Thyroid gland (tissue), 4 donors: Measurements from ENCODE around the gene NKAIN4. TPM values are rescaled to one million over a fixed set of nuclear protein-coding genes. Genes with fewer than 3 reads are reported as not detected.

Experiments
- DNase-seq, 2 donors: peaks; one replicate each; pipeline ENCODE4 v3.0.0-alpha.2; 2019
- H3K27ac ChIP-seq, 3 donors: fragments of 200-600 bp; sonication (generic); 1 replicate in 2 of 3; 2 replicates in 1 of 3; pipeline ENCODE4 v1.5.1; 2016 to 2019; ENCODE audit warnings: mild to moderate bottlenecking in 1 of 3, moderate library complexity in 1 of 3
- H3K27me3 ChIP-seq: fragments of 200-600 bp; sonication (generic); one replicate; pipeline ENCODE4 v1.5.1; 2019
- H3K36me3 ChIP-seq, 2 donors: fragments of 200-600 bp; sonication (generic); one replicate each; pipeline ENCODE4 v1.5.1; 2016 to 2019
- H3K4me1 ChIP-seq, 2 donors: fragments of 200-600 bp; sonication (generic); one replicate each; pipeline ENCODE4 v1.5.1; 2017 to 2019
- H3K4me3 ChIP-seq, 3 donors: fragments of 200-600 bp; sonication (generic); replicated peaks in 1 of 3; 1 replicate in 2 of 3; 2 replicates in 1 of 3; pipeline ENCODE4 v1.5.1; 2016; ENCODE audit warnings: mild to moderate bottlenecking in 1 of 3
- H3K9me3 ChIP-seq: fragments of 200-600 bp; sonication (generic); one replicate; pipeline ENCODE4 v1.5.1; 2017
- CTCF ChIP-seq, 6 experiments: fragments of 200-600 bp in 3 of 6; fragments of 450-650 bp in 3 of 6; sonication (generic) in 3 of 6; IDR thresholded peaks; one replicate each; pipeline ENCODE4 v1.5.1; 2016 to 2019; ENCODE audit warnings: antibody characterized with exemption in 6 of 6, mild to moderate bottlenecking in 2 of 6, inconsistent platforms in 1 of 6, moderate library complexity in 1 of 6
- POLR2A ChIP-seq, 2 donors: fragments of 450-650 bp; IDR thresholded peaks; one replicate each; pipeline ENCODE4 v1.6.1; 2017; ENCODE audit warnings: antibody characterized with exemption in 2 of 2, mild to moderate bottlenecking in 2 of 2, moderate library complexity in 1 of 2
- WGBS, 2 donors: methylation state at CpG; one replicate each; pipeline ENCODE4 v1.1.5; 2017; 5-methylcytosine and 5-hydroxymethylcytosine counted together
- intact Hi-C: fragments of 100-400 bp; cut with DNase I; formaldehyde crosslinking; loops from one replicate; pipeline ENCODE4 v1.15.1; 2023
- total RNA-seq, 4 donors: library from RNA; depleted of rRNA; stranded (reverse); fragments of >200 nt; gene quantifications; one replicate each; pipeline ENCODE4 v1.2.3, GENCODE V29; 2016

The NKAIN4 gene
- total RNA-seq, 4 donors from 2014 or later = 0.45 to 5.5 (median 0.67) TPM; not detected in 1

GRCh38 chr20:63284981-63285524 is 30.8 kb upstream of the NKAIN4 start:
- no peaks in the 10 kb centered on the region for H3K9me3 ChIP-seq
- no peaks in the 10 kb centered on the region for H3K27me3 ChIP-seq
- peak overlapping the region in 1 of 3 donors; percentile 17 for H3K27ac ChIP-seq
- H3K36me3 ChIP-seq = peaks cover 33 to 59% of the 10 kb centered on the region in 2 donors
- WGBS, 2 donors = 84 to 90% methylated on average over 10 to 13 of the region's 13 CpGs
- TF ChIP-seq POLR2A (IDR thresholded peaks at IDR 0.05) (no peak), CTCF (IDR thresholded peaks at IDR 0.05) (no peak)
- H3K4me1 ChIP-seq = no peaks in the 10 kb centered on the region
- no peak for DNase-seq
- H3K4me3 ChIP-seq = no peak overlapping the region
- intact Hi-C loops = no loop called here

- intact Hi-C loops = no loop called here
- 88 to 93% methylated on average over 15 to 24 of the region's 25 CpGs for WGBS, 2 donors
- Histone ChIP-seq H3K27me3 (no peaks in the 10 kb centered on the region), H3K27ac (peak overlapping the region in 1 of 3 donors; percentile 17), H3K4me1 (no peaks in the 10 kb centered on the region), H3K4me3 (no peak overlapping the region), H3K36me3 (peaks cover 38 to 64% of the 10 kb centered on the region in 2 donors), H3K9me3 (no peaks in the 10 kb centered on the region)
- peak in 1 of 2 donors; percentile 39 for DNase-seq
- no peak for TF ChIP-seq CTCF (IDR thresholded peaks at IDR 0.05)
- no peak for TF ChIP-seq POLR2A (IDR thresholded peaks at IDR 0.05)
Observed at GRCh38 chr20:63284544-63284949, 30.3 kb upstream of the NKAIN4 start.

DNA sequence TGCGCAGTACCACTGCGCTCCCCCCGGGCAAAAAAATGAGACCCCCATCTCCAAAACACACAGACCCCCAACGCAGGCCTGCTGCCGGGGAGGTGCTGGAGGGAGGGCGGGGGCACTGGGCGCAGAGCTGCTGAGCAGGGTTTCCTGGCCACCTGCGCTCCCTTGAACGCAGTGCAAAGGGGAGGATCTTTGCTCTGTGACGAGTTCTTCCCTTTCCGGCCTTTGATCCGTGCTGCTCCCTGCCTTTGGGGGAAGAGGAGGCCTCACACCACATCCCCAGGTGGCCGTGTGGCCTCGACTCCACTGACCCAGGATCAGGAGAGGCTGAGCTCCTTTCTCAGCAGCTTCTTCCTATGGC is 29.8 kb upstream of the NKAIN4 start:
- intact Hi-C loops = no loop called here
- Histone ChIP-seq H3K27ac (no peak overlapping the region), H3K4me3 (no peak overlapping the region), H3K9me3 (no peaks in the 10 kb centered on the region), H3K36me3 (peaks cover 43 to 69% of the 10 kb centered on the region in 2 donors), H3K4me1 (no peaks in the 10 kb centered on the region), H3K27me3 (no peaks in the 10 kb centered on the region)
- 84 to 87% methylated on average over 12 to 14 of the region's 14 CpGs for WGBS, 2 donors
- no peak for TF ChIP-seq POLR2A (IDR thresholded peaks at IDR 0.05)
- no peak for TF ChIP-seq CTCF (IDR thresholded peaks at IDR 0.05)
- DNase-seq = no peak

DNA sequence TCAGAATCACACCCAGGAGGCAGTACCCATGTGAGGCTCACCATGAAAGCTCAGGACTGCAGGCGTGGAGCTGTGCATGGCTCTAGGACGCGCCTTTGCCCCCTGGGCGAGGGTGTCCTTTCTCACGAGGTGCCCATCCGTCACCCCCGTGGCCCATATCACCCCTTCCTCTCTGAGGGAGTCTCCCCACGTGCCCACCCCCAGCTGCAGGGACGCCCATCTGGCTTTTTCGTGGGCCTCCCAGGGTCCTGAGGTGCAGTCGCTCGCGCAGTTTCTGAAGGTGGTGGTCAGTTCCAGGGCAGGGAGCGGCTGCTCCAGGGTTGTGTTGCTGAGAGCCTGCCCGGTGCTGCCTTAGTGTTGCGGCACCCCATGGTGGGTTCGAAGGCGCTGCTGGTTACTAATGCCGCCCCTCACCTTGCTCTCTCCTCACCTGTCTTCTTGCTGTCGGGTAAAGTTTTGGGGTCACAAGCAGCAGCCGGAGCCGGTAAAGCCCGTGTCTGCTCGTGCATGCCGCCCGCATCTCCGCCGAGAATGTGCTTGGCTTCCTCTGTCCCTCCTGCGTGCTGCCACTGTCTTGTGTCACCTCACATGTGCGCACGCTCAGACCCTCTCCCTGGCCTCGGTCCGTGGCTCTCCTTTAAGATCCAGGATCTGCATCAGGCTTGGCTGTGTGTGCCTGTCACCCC is 29.3 kb upstream of the NKAIN4 start:
- 90 to 95% methylated on average over 22 to 33 of the region's 33 CpGs for WGBS, 2 donors
- H3K9me3 ChIP-seq = no peaks in the 10 kb centered on the region
- intact Hi-C loops = no loop called here
- no peaks in the 10 kb centered on the region for H3K27me3 ChIP-seq
- no peak overlapping the region for H3K27ac ChIP-seq
- H3K4me1 ChIP-seq = no peaks in the 10 kb centered on the region
- DNase-seq = no peak
- H3K4me3 ChIP-seq = no peak overlapping the region
- H3K36me3 ChIP-seq = peaks cover 48 to 69% of the 10 kb centered on the region in 2 donors
- TF ChIP-seq CTCF (IDR thresholded peaks at IDR 0.05) = no peak
- TF ChIP-seq POLR2A (IDR thresholded peaks at IDR 0.05) = no peak

DNA sequence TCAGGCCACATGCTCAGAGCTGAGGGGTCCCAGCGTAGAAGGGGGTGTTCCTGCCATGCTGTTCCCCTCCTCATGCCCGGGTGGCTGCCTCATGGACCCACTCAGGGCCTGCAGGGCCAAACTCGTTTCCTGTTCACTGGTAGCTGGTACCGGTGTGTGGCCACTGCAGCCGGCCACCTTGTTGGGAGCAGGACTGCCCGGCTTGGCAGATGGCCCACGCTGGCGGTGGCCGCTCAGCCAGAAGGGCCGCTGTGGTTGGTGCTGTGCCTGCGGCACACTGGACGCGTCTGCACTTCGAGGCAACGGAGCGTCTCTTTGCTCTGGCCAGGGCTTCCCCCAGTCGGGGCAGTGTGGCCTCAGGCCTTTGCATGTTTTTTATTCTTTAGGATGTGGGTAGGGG is 28.7 kb upstream of the NKAIN4 start:
- intact Hi-C loops = no loop called here
- DNase-seq = no peak
- Histone ChIP-seq H3K27me3 (no peaks in the 10 kb centered on the region), H3K27ac (no peak overlapping the region), H3K9me3 (no peaks in the 10 kb centered on the region), H3K36me3 (peaks cover 49 to 69% of the 10 kb centered on the region in 2 donors), H3K4me3 (no peak overlapping the region), H3K4me1 (no peaks in the 10 kb centered on the region)
- no peak for TF ChIP-seq CTCF (IDR thresholded peaks at IDR 0.05)
- no peak for TF ChIP-seq POLR2A (IDR thresholded peaks at IDR 0.05)
- 96% methylated on average over 15 of the region's 17 CpGs; no CpG with 5 or more reads in 1 of the 2 donors for WGBS, 2 donors
